OCI-LY1 (cell line): ENCODE results near the gene KL.

Source experiments
- H2AFZ ChIP-seq: fragments of 200-600 bp; sonication (generic), shearing (Covaris generic); 2 replicates; pipeline ENCODE4 v1.6.0; 2014; ENCODE audit warnings: antibody characterized with exemption, mild to moderate bottlenecking, low read length
- H3F3A ChIP-seq: fragments of 200-600 bp; sonication (generic), shearing (Covaris generic); 2 replicates; pipeline ENCODE4 v1.6.0; 2014; ENCODE audit warnings: mild to moderate bottlenecking, antibody characterized with exemption, low read length, moderate library complexity; ENCODE audit not compliant: insufficient read depth
- H3K27ac ChIP-seq: fragments of 200-600 bp; sonication (generic); 2 replicates; pipeline ENCODE4 v1.5.1; 2014; ENCODE audit warnings: low read length, mixed run types, mild to moderate bottlenecking, low read depth; ENCODE audit not compliant: poor library complexity, severe bottlenecking
- H3K27me3 ChIP-seq: fragments of 200-600 bp; sonication (generic); 2 replicates; pipeline ENCODE4 v1.6.0; 2014; ENCODE audit warnings: antibody characterized with exemption, mild to moderate bottlenecking, low read length, moderate library complexity; ENCODE audit not compliant: insufficient read depth
- H3K36me3 ChIP-seq: fragments of 200-600 bp; sonication (generic); 2 replicates; pipeline ENCODE4 v1.6.1; 2014; ENCODE audit warnings: mild to moderate bottlenecking, antibody characterized with exemption, low read length, moderate library complexity, mixed read lengths; ENCODE audit not compliant: insufficient read depth
- H3K4me1 ChIP-seq: fragments of 200-600 bp; sonication (generic); 2 replicates; pipeline ENCODE4 v1.5.1; 2014; ENCODE audit warnings: mild to moderate bottlenecking, low read length, moderate library complexity; ENCODE audit not compliant: insufficient read depth, severe bottlenecking
- H3K4me2 ChIP-seq: fragments of 200-600 bp; sonication (generic), shearing (Covaris generic); 2 replicates; pipeline ENCODE4 v1.6.1; 2014; ENCODE audit warnings: low read length
- H3K4me3 ChIP-seq: fragments of 200-600 bp; sonication (generic); 2 replicates; pipeline ENCODE4 v1.5.1; 2014; ENCODE audit warnings: low read length, low read depth, mild to moderate bottlenecking, mixed read lengths; ENCODE audit not compliant: poor library complexity, severe bottlenecking
- H3K79me2 ChIP-seq: fragments of 200-600 bp; shearing (Covaris generic); 2 replicates; pipeline ENCODE4 v1.6.1; 2016; ENCODE audit warnings: mixed run types, low read length, mixed read lengths; ENCODE audit not compliant: insufficient read depth
- H3K9ac ChIP-seq: fragments of 200-600 bp; sonication (generic), shearing (Covaris generic); 2 replicates; pipeline ENCODE4 v1.6.1; 2014; ENCODE audit warnings: mild to moderate bottlenecking, low read length, mixed read lengths
- H3K9me2 ChIP-seq: fragments of 200-600 bp; sonication (generic), shearing (Covaris generic); 2 replicates; pipeline ENCODE4 v1.6.1; 2014; ENCODE audit warnings: low read depth, mild to moderate bottlenecking, low read length, mixed read lengths
- H3K9me3 ChIP-seq: fragments of 200-600 bp; shearing (Covaris generic); 2 replicates; pipeline ENCODE4 v1.6.1; 2014; ENCODE audit warnings: low read length, mixed read lengths
- H4K20me1 ChIP-seq: fragments of 200-600 bp; sonication (generic), shearing (Covaris generic); 2 replicates; pipeline ENCODE4 v1.6.0; 2016; ENCODE audit warnings: mild to moderate bottlenecking, low read length; ENCODE audit not compliant: insufficient read depth
- CTCF ChIP-seq: fragments of 200-600 bp; sonication (generic), shearing (Covaris generic); IDR thresholded peaks from 2 replicates; pipeline ENCODE4 v1.5.1; 2017; ENCODE audit warnings: mild to moderate bottlenecking, antibody characterized with exemption, low read length, moderate library complexity, mixed read lengths
- EZH2 ChIP-seq: fragments of 200-600 bp; sonication (generic), shearing (Covaris generic); IDR thresholded peaks from 2 replicates; pipeline ENCODE4 v1.8.0; 2017; ENCODE audit warnings: borderline replicate concordance, mixed run types, mild to moderate bottlenecking, antibody characterized with exemption, low read length, moderate library complexity, mixed read lengths

Gene KL

GRCh38 chr13:33109271-33109697 is 93.1 kb downstream of the KL start:
- Histone ChIP-seq H4K20me1 (no peaks in the 10 kb centered on the region), H3K36me3 (no peaks in the 10 kb centered on the region), H3F3A (no peaks in the 10 kb centered on the region), H2AFZ (peak overlapping the region; percentile 93; the same call in 1 of the 2 replicates), H3K9ac (peak overlapping the region; percentile 42; the same call in 1 of the 2 replicates), H3K27me3 (no peaks in the 10 kb centered on the region), H3K4me3 (peak overlapping the region; percentile 17), H3K4me2 (peak overlapping the region; percentile 40), H3K79me2 (no peaks in the 10 kb centered on the region), H3K4me1 (peaks cover 31% of the 10 kb centered on the region), H3K9me3 (no peaks in the 10 kb centered on the region), H3K27ac (peak overlapping the region; percentile 89), H3K9me2 (no peaks in the 10 kb centered on the region)
- TF ChIP-seq CTCF = no peak
- TF ChIP-seq EZH2 = no peak

DNA sequence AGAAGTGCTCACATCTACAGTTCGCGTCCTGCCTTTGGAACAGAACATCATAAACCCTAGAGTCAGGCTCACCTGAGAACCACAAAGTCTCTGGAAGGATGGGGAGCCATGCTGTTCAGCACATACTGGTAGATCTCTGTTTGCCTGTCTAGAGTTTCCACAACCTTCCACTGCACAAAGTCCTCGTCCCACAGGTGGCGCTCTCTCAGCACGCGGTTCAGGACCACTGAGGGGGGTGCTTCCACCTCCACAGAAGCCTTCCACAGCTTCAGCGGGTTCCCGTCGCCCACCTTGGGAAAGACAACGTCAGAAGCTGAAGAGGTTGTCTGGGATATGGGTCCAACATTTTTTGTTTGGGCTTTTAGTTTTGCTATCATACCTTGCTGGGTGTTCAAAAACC is 93.6 kb downstream of the KL start:
- H3K9ac ChIP-seq = peak overlapping the region; percentile 42; the same call in 1 of the 2 replicates
- H3K27ac ChIP-seq = peak overlapping the region; percentile 89
- H3K4me3 ChIP-seq = peak overlapping the region; percentile 17
- H3K79me2 ChIP-seq = no peaks in the 10 kb centered on the region
- no peaks in the 10 kb centered on the region for H3K27me3 ChIP-seq
- H3K36me3 ChIP-seq = no peaks in the 10 kb centered on the region
- no peaks in the 10 kb centered on the region for H3K9me2 ChIP-seq
- no peaks in the 10 kb centered on the region for H3K9me3 ChIP-seq
- H3K4me1 ChIP-seq = peaks cover 31% of the 10 kb centered on the region
- H3K4me2 ChIP-seq = peak overlapping the region; percentile 40
- H2AFZ ChIP-seq = peak overlapping the region; percentile 93; the same call in 1 of the 2 replicates
- no peaks in the 10 kb centered on the region for H4K20me1 ChIP-seq
- H3F3A ChIP-seq = no peaks in the 10 kb centered on the region
- TF ChIP-seq CTCF = peak; percentile 66
- TF ChIP-seq EZH2 = no peak

DNA sequence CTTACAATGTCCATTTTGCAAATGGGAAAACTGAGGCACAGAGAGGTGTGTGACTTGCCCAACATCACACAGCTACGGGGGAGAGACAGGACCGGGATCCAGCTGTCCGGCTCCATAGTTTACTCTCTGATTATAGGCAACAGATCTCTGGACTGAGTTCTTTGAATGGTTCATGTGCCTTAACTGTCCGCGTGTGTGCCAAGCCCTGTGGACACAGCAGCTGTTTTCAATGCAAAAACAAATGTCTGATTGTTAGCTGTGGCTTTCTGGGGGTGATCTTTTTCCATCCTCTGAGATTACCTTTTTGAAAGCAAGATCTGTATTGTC is 94.1 kb downstream of the KL start:
- H3K9ac ChIP-seq = peak overlapping the region; percentile 25; the same call in 1 of the 2 replicates
- no peak overlapping the region; the same call in 1 of the 2 replicates for H2AFZ ChIP-seq
- TF ChIP-seq CTCF (no peak), EZH2 (no peak)

More for the DNA sequence above, 94.1 kb downstream of the KL start:
- H4K20me1 ChIP-seq = no peaks in the 10 kb centered on the region
- peak overlapping the region; percentile 89 for H3K27ac ChIP-seq
- H3K79me2 ChIP-seq = no peaks in the 10 kb centered on the region
- H3K4me3 ChIP-seq = peak overlapping the region; percentile 17
- no peaks in the 10 kb centered on the region for H3K27me3 ChIP-seq
- peak overlapping the region; percentile 40 for H3K4me2 ChIP-seq
- H3K4me1 ChIP-seq = peaks cover 31% of the 10 kb centered on the region
- H3K9me2 ChIP-seq = no peaks in the 10 kb centered on the region
- no peaks in the 10 kb centered on the region for H3K9me3 ChIP-seq
- no peaks in the 10 kb centered on the region for H3K36me3 ChIP-seq
- H3F3A ChIP-seq = no peaks in the 10 kb centered on the region
